ENCODE measurements around the gene GART.

Gene GART

GRCh38 chr21:33561373-33561772 is 19.5 kb upstream of the GART start:
- DNase-seq (ENCODE audit: low read depth) = no peak
- no peak overlapping the region for H3K4me3 ChIP-seq (ENCODE audit: low read depth, low read length)
- no peak for TF ChIP-seq CTCF (conservative IDR thresholded peaks at IDR 0.05; ENCODE audit: low read depth, low read length)

GRCh38 chr21:33560965-33561364 is 19.0 kb upstream of the GART start:
- TF ChIP-seq CTCF (conservative IDR thresholded peaks at IDR 0.05; ENCODE audit: low read depth, low read length) = no peak

GRCh38 chr21:33559813-33560212 is 17.9 kb upstream of the GART start:
- TF ChIP-seq CTCF (conservative IDR thresholded peaks at IDR 0.05; ENCODE audit: low read depth, low read length) = no peak
- DNase-seq (ENCODE audit: low read depth) = no peak
- H3K4me3 ChIP-seq (ENCODE audit: low read depth, low read length) = no peak overlapping the region

More at GRCh38 chr21:33560965-33561364, 19.0 kb upstream of the GART start:
- no peak for DNase-seq (ENCODE audit: low read depth)
- no peak overlapping the region for H3K4me3 ChIP-seq (ENCODE audit: low read depth, low read length)

GRCh38 chr21:33558777-33559421 is 17.0 kb upstream of the GART start:
- no peak for TF ChIP-seq CTCF (conservative IDR thresholded peaks at IDR 0.05; ENCODE audit: low read depth, low read length)
- no peak overlapping the region for H3K4me3 ChIP-seq (ENCODE audit: low read depth, low read length)
- DNase-seq (ENCODE audit: low read depth) = no peak

- no peak for DNase-seq (ENCODE audit: low read depth)
- no peak overlapping the region for H3K4me3 ChIP-seq (ENCODE audit: low read depth, low read length)
- TF ChIP-seq CTCF (conservative IDR thresholded peaks at IDR 0.05; ENCODE audit: low read depth, low read length) = no peak
Measured at GRCh38 chr21:33557447-33557846, 15.5 kb upstream of the GART start.

GRCh38 chr21:33554982-33555344 is 13.0 kb upstream of the GART start:
- H3K4me3 ChIP-seq (ENCODE audit: low read depth, low read length) = no peak overlapping the region
- no peak for DNase-seq (ENCODE audit: low read depth)
- no peak for TF ChIP-seq CTCF (conservative IDR thresholded peaks at IDR 0.05; ENCODE audit: low read depth, low read length)

GRCh38 chr21:33554236-33554981 is 12.5 kb upstream of the GART start:
- TF ChIP-seq CTCF (conservative IDR thresholded peaks at IDR 0.05; ENCODE audit: low read depth, low read length) = no peak
- H3K4me3 ChIP-seq (ENCODE audit: low read depth, low read length) = no peak overlapping the region
- no peak for DNase-seq (ENCODE audit: low read depth)

All from choroid plexus epithelial cell (primary cell).